GM21515 (cell line): ENCODE data around the gene GP1BB.
A peak's percentile ranks its signal among the peaks of the same experiment; 100 is the strongest.

Experiments used
- ATAC-seq: cut with Tn5 transposase; IDR thresholded peaks from one replicate; pipeline ENCODE4 v1.9.1; 2021; ENCODE audit not compliant: unreplicated experiment

The GP1BB gene

DNA sequence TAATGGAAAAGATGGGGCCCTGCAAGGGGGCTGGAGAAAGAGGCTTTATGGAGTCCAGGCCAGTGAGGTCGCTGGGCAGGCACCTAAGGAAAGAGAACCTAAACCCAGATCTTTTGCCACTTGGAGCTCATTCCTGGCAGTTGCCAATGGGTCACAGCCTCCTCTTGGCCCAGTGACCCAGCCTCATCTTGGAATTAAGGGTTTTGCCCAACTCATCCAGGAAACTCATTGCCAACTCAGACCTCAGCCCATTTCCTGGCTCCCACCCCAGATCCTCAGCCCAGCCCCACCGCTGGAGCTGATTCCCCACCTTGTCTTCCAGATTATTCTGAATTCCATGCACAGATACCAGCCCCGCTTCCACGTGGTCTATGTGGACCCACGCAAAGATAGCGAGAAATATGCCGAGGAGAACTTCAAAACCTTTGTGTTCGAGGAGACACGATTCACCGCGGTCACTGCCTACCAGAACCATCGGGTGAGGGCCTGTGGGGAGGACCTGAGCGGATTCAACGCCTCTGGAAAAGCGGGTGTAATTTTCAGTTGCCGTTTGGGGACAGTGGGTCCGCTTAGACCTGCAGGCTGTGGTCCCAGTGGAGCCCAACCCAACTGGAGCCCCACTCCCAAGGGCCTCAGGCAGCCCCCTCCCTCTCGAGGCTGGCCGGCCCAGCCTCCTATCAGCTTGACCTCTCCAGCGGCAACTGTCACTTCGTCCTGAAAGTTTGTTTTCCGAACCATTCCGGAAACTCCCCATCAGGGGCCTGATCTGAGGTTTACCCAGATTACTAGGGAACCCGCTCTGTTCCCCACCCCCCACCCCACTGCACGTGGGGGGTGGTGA lies 41.5 kb downstream of the GP1BB start:
- no peak for ATAC-seq

DNA sequence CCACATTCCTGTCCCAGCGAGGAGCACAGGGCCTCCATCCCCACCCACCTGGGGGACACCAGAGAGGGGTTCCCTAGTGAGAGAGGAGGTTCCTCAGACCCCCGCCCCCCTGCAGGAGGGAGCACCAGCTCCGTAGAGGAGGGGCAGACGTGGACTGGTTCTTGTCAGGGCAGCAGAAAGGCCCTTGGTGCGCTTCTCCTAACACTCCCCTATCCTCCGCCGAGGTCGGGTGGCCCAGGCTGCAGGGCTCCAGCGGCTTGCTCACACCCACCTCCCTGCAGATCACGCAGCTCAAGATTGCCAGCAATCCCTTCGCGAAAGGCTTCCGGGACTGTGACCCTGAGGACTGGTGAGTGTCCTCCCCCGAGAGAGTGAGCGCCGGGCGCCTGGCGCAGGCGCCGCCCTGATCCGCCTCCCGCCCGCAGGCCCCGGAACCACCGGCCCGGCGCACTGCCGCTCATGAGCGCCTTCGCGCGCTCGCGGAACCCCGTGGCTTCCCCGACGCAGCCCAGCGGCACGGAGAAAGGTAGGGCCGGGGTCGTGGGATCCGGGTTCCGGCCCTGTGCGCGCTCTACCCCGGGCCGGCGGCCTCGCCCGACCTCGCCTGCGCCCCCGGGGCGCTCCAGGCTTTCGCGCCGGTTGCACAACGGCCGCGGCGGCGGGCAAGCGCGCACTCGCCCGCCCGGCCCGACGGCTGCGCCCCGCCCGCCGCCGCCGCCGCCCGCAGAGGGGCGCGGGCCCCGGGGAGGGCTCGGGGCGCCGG lies 42.3 kb downstream of the GP1BB start:
- ATAC-seq = no peak

DNA sequence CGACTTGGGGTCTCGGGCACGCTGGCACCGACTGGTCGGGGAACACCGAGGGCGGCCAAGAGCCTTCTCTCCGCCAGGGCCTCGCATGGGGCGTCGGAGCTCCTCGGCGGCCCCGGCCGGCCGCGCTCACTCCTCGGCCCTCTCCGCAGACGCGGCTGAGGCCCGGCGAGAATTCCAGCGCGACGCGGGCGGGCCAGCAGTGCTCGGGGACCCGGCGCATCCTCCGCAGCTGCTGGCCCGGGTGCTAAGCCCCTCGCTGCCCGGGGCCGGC lies 42.8 kb downstream of the GP1BB start:
- no peak for ATAC-seq

DNA sequence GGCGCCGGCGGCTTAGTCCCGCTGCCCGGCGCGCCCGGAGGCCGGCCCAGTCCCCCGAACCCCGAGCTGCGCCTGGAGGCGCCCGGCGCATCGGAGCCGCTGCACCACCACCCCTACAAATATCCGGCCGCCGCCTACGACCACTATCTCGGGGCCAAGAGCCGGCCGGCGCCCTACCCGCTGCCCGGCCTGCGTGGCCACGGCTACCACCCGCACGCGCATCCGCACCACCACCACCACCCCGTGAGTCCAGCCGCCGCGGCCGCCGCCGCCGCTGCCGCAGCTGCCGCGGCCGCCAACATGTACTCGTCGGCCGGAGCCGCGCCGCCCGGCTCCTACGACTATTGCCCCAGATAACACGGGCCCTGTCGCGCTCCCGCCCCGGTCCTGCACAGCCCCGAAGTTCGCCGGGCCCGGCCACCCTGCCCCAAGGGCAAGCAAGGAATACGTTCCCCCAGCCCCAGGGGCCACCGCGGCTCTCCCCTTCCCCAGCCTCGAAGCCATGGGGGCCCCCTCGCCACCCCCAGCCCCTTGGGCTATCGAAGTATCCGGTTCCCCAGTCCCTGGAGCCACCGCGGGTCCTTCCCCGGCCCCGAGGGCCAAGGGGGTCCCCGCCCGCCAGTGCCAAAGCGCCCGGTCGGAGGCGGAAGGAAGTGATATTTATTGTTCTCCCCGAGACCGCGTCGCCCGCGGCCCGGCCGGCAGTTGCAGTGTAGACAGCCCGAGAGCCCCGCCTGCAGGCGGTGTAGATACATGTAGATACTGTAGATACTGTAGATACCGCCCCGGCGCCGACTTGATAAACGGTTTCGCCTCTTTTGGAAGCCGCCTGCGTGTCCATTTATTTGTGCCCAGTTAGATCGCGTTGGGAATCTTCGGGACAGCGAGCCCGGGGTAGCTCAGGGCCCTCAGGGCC lies 43.4 kb downstream of the GP1BB start:
- no peak for ATAC-seq

DNA sequence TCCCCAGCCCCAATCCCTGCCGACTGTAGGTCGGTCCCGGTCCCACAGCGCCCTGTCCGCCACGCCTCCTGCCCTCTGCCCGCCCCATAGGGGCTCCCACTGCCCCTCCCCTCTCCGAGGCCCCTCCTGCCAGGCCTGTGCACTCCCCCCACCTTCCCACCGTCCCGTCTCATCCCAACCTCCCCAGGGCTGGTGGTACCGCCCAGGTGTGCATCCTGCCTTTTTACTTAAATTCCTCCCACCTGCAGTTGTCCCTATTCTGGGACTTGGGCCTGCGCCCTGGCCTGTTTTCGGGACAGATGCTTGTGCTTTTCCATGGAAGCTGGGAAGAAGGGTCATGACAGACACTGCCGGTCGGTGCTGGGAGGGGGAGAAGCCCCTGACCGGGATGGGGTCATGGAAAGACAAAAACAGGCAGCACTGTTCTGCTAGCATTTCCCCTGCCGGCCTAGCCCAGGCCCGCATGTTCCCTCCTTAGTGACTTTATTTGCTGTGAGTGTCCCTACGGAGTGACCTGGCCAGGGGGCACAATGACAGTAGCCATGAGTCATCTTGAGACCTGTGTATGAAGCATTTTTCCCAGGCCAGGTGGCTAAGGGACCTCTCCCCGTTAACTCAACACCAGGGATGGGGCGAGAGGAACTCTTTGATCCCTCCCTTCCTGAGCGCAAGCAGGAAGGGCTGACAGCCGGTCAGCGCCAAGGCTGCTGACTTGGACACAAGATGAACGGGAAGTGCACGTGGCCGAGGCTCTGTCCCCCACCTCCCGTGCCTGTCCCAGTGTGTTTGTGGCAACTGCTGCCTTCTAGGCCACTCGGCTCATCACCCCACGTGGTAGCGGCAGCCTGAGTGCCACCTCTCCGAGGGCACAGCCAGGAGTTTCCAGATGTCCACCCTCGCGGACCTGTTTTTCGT lies 44.3 kb downstream of the GP1BB start:
- no peak for ATAC-seq

DNA sequence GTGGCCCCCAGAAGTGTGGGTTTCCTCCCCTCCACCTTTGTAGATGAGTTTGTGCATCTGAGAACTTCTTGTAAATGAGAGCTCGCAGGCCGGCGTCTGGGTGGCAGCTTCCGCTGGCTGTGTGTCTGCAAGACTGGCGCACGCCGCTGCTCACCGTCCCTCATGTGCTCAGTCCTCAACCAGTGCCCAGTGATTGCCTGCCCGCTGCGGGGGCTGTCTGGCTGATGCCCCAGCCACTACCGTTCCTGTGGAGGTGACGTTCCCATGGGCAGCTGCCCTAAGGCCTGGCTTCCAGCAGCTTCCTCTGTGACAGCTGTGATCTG lies 46.0 kb downstream of the GP1BB start:
- no peak for ATAC-seq

DNA sequence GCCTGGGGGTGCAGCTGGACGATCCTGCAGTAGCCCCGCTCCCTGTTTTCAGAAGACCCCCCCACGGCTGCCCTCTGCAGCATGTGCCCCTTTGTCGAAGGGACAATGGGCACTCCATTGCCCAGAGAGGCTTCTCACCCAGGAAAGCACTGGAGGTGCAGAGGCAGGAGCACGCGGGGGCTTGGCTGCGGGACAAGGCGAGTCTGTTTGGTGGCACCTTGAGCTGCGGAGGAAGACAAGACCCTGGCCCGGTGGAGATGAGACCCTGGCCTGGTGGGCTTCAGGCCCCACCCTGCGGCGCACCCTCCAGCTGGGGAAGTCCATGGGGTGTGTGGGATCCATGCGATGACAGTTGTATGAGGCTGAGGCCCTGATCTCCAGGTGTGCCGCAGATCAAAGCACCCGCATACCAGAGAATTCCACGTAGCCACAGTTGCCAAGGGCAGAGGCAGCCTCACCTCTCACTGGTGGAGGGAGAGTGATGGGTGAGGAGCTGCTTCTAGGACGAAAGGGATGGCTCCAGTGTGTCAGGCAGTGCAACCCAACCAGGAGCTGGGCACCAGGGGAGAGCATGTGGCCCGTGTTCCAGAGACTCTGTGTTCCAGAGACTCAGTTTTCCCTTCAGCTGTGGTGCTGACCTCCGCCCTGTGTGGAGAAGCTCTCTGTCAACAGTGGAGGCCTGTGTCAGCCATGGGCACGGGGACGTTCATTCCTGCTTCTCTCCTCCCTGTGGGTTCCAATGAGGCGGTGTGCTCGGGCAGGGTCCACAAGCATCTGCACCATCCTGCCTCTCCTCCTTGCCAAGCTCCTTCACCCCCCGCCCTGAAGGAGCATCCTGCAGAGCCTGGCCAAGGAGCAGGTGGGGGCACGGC lies 47.2 kb downstream of the GP1BB start:
- ATAC-seq = no peak

DNA sequence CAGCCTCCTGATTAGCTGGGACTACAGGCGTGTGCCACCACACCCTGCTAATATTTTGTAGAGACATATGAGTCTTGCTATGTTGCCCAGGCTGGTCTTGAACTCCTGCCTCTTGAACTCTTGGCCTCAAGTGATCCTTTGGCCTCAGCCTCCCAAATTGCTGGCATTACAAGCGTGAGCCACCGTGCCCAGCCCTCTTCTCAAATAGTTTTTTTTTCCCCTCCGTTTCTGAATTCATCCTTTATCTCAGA lies 49.0 kb downstream of the GP1BB start:
- ATAC-seq = no peak

DNA sequence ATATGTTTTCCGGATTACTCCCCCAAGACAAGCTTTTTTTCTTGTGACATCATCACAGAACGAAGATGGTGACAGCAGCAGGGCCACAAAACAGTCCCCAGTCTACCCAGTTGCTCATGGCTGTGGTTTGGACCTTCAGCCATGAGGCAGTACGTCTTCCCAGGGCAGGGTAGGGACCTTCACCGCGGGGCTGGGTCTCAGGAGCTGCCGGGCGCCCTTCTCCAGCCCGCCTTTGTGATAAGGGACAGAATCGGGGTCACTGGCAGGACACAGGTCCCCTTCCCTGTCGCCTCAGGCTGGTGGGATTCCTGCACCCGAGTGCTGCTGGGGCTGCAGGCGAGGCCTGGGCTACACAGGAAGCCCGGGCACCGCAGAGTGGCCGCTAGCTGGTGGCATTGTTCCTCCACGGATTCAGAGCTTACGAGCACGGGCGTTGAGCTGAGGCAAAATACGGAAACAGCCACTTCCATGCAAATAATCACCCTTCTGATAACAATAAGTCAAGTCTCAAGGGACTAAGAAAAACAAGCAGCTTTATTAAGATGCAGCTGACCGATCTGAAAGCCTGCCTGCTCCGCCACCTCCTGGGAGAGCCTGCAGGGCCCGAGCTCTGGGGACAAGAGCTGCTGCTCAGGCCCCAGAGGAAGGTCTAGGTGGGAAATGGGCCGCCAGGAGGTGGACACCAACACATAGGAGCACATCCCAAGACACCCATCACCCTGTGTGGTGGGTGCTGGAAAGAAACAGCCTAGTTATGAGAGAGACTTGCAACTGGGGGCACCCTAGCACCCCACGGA lies 49.5 kb downstream of the GP1BB start:
- ATAC-seq = peak; percentile 55

DNA sequence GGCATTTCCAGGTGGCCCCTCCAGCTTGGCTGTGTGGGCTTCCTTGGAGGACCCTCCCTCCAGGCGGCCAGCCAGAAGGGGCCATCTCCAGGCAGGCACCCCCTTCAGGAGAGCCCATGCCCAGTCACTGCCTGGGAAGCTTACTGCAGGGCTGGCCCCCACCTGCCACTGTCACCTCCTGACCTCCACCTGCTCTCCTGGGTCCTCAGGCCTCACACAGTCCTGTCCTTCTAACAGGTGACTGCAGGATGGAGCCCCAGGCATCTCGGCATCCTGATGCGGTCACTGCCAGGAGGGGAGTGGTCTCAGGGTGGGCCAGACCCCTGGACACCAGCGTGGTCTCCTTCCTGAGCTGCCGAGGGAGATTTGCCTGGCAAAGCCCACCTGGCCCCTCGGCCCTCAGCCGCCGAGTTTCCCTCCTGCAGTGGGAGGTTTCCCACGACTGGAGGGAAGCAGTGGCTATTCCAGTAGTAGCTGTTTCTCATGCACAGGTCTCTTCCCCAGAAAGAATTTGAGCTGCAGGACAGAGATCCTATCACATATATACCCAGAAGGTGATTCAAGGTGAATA lies 50.2 kb downstream of the GP1BB start:
- ATAC-seq = no peak
